Measurements from ENCODE around the gene FCRLA.

DNA sequence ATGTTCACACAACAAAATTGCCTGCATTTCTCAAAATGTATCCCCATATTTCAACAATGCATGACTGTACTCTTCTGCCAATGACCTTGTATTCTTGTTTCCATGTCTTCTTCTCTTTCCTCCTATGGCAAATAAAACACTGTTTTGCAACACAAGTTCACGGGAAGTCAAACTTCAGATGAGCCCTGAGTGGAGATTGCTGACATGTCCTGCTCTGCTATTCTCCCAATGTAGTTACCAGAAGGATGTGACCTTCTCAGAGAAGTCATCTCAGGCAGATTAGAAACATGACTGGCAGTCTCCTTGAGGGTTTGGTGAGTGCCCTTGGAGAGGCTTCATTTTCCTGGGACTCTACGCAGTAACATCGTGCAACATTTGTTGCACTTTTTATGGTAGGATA is 28.5 kb upstream of the FCRLA start:
- TF ChIP-seq, protein P1, sequence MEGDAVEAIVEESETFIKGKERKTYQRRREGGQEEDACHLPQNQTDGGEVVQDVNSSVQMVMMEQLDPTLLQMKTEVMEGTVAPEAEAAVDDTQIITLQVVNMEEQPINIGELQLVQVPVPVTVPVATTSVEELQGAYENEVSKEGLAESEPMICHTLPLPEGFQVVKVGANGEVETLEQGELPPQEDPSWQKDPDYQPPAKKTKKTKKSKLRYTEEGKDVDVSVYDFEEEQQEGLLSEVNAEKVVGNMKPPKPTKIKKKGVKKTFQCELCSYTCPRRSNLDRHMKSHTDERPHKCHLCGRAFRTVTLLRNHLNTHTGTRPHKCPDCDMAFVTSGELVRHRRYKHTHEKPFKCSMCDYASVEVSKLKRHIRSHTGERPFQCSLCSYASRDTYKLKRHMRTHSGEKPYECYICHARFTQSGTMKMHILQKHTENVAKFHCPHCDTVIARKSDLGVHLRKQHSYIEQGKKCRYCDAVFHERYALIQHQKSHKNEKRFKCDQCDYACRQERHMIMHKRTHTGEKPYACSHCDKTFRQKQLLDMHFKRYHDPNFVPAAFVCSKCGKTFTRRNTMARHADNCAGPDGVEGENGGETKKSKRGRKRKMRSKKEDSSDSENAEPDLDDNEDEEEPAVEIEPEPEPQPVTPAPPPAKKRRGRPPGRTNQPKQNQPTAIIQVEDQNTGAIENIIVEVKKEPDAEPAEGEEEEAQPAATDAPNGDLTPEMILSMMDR (IDR thresholded peaks at IDR 0.05 in 4 of 5, conservative IDR thresholded peaks at IDR 0.05 in 1 of 5): no peak
- no peak for TF ChIP-seq POLR2A (IDR thresholded peaks at IDR 0.05)
